SK-N-SH (cell line): ENCODE data around the gene NUDT22.

ENCODE experiments used
- CTCF ChIP-seq: fragments of 200-600 bp; sonication (generic); IDR thresholded peaks from 2 replicates; pipeline ENCODE4 v1.6.1; 2017; ENCODE audit warnings: antibody characterized with exemption, mild to moderate bottlenecking, moderate library complexity
- EP300 ChIP-seq, 2 experiments: IDR thresholded peaks; 2 replicates each; pipeline versions ENCODE4 v1.4.0 to v1.6.1; 2012; ENCODE audit warnings: borderline replicate concordance in 1 of 2, low read depth in 1 of 2, low read length in 1 of 2
- FOXM1 ChIP-seq: IDR thresholded peaks from 2 replicates; pipeline ENCODE4 v1.4.0; 2012; ENCODE audit warnings: low read depth, mild to moderate bottlenecking
- GABPA ChIP-seq: IDR thresholded peaks from 2 replicates; pipeline ENCODE4 v1.4.0; 2012; ENCODE audit warnings: low read depth, mild to moderate bottlenecking
- GATA2 ChIP-seq: sonication (generic); formaldehyde crosslinking; IDR thresholded peaks from 2 replicates; pipeline ENCODE4 v1.5.0; 2020; ENCODE audit warnings: mild to moderate bottlenecking, missing genetic modification reagents
- JUND ChIP-seq: IDR thresholded peaks from 2 replicates; pipeline ENCODE4 v1.4.0; 2012
- MAX ChIP-seq: IDR thresholded peaks from 2 replicates; pipeline ENCODE4 v1.4.0; 2012; ENCODE audit warnings: low read depth
- REST ChIP-seq: IDR thresholded peaks from 2 replicates; pipeline ENCODE4 v1.6.1; 2012; ENCODE audit warnings: mild to moderate bottlenecking, low read depth, low read length, moderate library complexity
- RFX5 ChIP-seq: IDR thresholded peaks from 2 replicates; pipeline ENCODE4 v1.6.1; 2012; ENCODE audit warnings: mild to moderate bottlenecking, improper control_type of control experiment, low read length
- SIN3A ChIP-seq: IDR thresholded peaks from 2 replicates; pipeline ENCODE4 v1.6.1; 2012; ENCODE audit warnings: low read depth, mild to moderate bottlenecking, low read length, moderate library complexity, borderline replicate concordance
- SMC3 ChIP-seq: IDR thresholded peaks from 2 replicates; pipeline ENCODE4 v1.6.1; 2012; ENCODE audit warnings: low read depth, low read length, improper control_type of control experiment
- TAF1 ChIP-seq: IDR thresholded peaks from 2 replicates; pipeline ENCODE4 v1.6.1; 2012; ENCODE audit warnings: low read depth, mild to moderate bottlenecking, low read length, moderate library complexity, borderline replicate concordance
- USF1 ChIP-seq: IDR thresholded peaks from 2 replicates; pipeline ENCODE4 v1.4.0; 2012; ENCODE audit warnings: low read depth, borderline replicate concordance
- USF2 ChIP-seq: fragments of 150-350 bp; IDR thresholded peaks from 2 replicates; pipeline ENCODE4 v1.6.1; 2017; ENCODE audit warnings: antibody characterized with exemption, low read length, low read depth, borderline replicate concordance

GRCh38 chr11:64267207-64267945, 41.3 kb downstream of the NUDT22 start:
- TF ChIP-seq JUND (no peak), RFX5 (no peak), TAF1 (no peak), EP300 (IDR thresholded peaks at IDR 0.05; ENCODE audit: borderline replicate concordance in 1 of 2, low read depth in 1 of 2, low read length in 1 of 2) (no peak), CTCF (no peak), SIN3A (no peak), MAX (no peak), SMC3 (no peak), USF2 (no peak), GABPA (no peak), REST (no peak), FOXM1 (no peak), USF1 (no peak), GATA2 (CRISPR knock-in tag) (no peak)
